HG03442 (cell line): Measurements from ENCODE around the gene SEZ6L.

Source experiments
- ATAC-seq: cut with Tn5 transposase; IDR thresholded peaks from one replicate; pipeline ENCODE4 v1.9.1; 2021; ENCODE audit warnings: mild to moderate bottlenecking, moderate library complexity; ENCODE audit not compliant: unreplicated experiment

SEZ6L gene

GRCh38 chr22:26174280-26174679 is 5.0 kb downstream of the SEZ6L start:
- ATAC-seq, result no peak

GRCh38 chr22:26182723-26183122 is 13.5 kb downstream of the SEZ6L start:
- no peak for ATAC-seq

- ATAC-seq, result no peak
These were observed 15.9 kb downstream of the SEZ6L start for GRCh38 chr22:26185190-26185589.

- no peak for ATAC-seq
These were observed 19.1 kb downstream of the SEZ6L start for GRCh38 chr22:26188341-26188740.

- no peak for ATAC-seq
These were observed 25.1 kb downstream of the SEZ6L start for GRCh38 chr22:26194313-26194712.

GRCh38 chr22:26194877-26195276 is 25.6 kb downstream of the SEZ6L start:
- no peak for ATAC-seq

GRCh38 chr22:26196657-26197056 is 27.4 kb downstream of the SEZ6L start:
- no peak for ATAC-seq

GRCh38 chr22:26197425-26197824 is 28.2 kb downstream of the SEZ6L start:
- ATAC-seq, result no peak

- ATAC-seq, result no peak
These were observed 30.4 kb downstream of the SEZ6L start for GRCh38 chr22:26199665-26200064.

GRCh38 chr22:26202280-26202924 is 33.1 kb downstream of the SEZ6L start:
- no peak for ATAC-seq

GRCh38 chr22:26205494-26205893 is 36.2 kb downstream of the SEZ6L start:
- ATAC-seq, result no peak

- ATAC-seq, result no peak
These were observed 41.1 kb downstream of the SEZ6L start for GRCh38 chr22:26210334-26210733.

GRCh38 chr22:26213826-26214225 is 44.6 kb downstream of the SEZ6L start:
- no peak for ATAC-seq

GRCh38 chr22:26214466-26214865 is 45.2 kb downstream of the SEZ6L start:
- no peak for ATAC-seq

- ATAC-seq, result no peak
These were observed 46.5 kb downstream of the SEZ6L start for GRCh38 chr22:26215736-26216135.

GRCh38 chr22:26225207-26225606 is 55.9 kb downstream of the SEZ6L start:
- no peak for ATAC-seq

GRCh38 chr22:26226538-26227297 is 57.5 kb downstream of the SEZ6L start:
- ATAC-seq, result no peak

- no peak for ATAC-seq
These were observed 60.6 kb downstream of the SEZ6L start for GRCh38 chr22:26229910-26230309.

GRCh38 chr22:26234296-26234695 is 65.0 kb downstream of the SEZ6L start:
- ATAC-seq, result no peak

GRCh38 chr22:26235792-26236487 is 66.7 kb downstream of the SEZ6L start:
- ATAC-seq, result no peak

GRCh38 chr22:26236991-26237390 is 67.7 kb downstream of the SEZ6L start:
- no peak for ATAC-seq

- ATAC-seq, result no peak
These were observed 69.3 kb downstream of the SEZ6L start for GRCh38 chr22:26238596-26238995.
